GM19395 (cell line): ENCODE measurements around the gene PRKCE.
"Not testable (repeated sequence)": the region's sequence is repeated elsewhere in the genome, so short reads cannot be mapped to it uniquely, and the experiment has no call there.

Source experiments
- ATAC-seq: cut with Tn5 transposase; IDR thresholded peaks from one replicate; pipeline ENCODE4 v1.9.1; 2021; ENCODE audit warnings: mild to moderate bottlenecking, moderate library complexity; ENCODE audit not compliant: unreplicated experiment

The PRKCE gene

DNA sequence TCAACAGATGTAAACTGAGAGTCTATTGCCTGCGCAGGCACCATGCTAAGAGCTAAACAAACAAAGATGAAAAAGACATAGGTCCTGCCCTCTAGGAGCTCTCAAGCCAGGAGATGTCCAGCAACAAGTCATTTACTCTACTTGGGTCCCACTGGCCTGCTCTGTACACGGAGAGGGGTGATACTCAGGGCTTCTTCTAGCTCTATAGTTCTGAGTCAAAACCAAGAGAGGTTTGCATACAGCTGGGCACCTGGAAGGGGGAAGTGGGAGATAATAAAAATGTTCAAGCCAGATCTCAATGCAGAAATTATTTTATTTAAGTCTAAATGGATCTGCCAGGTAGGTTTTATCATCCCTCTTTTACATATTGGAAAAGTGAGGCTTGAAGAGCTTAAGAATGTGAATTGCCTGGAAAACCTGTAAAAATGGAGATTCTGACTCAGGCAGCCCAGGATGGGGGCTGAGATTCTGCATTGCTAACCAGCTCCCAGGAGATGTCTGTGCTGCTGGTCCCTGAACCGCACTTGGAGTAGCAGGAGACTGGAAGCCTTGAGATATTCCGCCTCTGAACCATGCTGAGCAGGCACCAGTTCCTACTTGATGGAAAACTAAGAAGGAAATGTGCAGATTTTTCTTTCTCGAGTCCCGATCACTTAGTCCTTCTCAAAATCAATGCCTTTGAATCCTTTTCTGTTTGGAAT is 201.1 kb downstream of the PRKCE start:
- ATAC-seq, result peak; percentile 71

GRCh38 chr2:45855374-45855773 is 203.9 kb downstream of the PRKCE start:
- no peak for ATAC-seq

- ATAC-seq, result no peak
Observed at GRCh38 chr2:45856391-45857274, 205.2 kb downstream of the PRKCE start.

- ATAC-seq, result no peak
Observed at GRCh38 chr2:45857275-45857609, 205.8 kb downstream of the PRKCE start.

GRCh38 chr2:45857867-45858520 is 206.5 kb downstream of the PRKCE start:
- ATAC-seq, result no peak

- not testable (repeated sequence) for ATAC-seq
Observed at GRCh38 chr2:45858872-45859271, 207.4 kb downstream of the PRKCE start.

DNA sequence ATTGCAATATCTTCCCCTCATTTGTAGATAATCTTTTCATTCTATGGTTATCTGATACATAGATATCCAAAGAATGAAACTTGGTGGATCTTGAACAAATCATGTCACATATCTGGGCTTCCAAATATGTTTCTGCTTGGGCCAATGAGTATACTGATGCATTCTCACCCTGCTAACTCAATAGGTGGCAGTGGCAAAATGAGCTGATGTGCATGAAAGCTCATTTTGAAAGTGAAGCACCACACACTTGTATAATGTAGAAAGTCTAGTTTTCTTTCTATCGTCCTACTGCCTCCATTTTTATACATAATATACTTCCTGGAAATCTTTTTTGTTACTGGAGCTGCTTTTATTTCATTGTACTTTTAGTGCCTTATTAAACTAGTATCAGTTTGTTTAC is 208.2 kb downstream of the PRKCE start:
- no peak for ATAC-seq

GRCh38 chr2:45860136-45861121 is 209.0 kb downstream of the PRKCE start:
- no peak for ATAC-seq

GRCh38 chr2:45862843-45863242 is 211.4 kb downstream of the PRKCE start:
- no peak for ATAC-seq

- no peak for ATAC-seq
Observed at GRCh38 chr2:45864121-45864520, 212.6 kb downstream of the PRKCE start.

GRCh38 chr2:45867349-45867748 is 215.9 kb downstream of the PRKCE start:
- ATAC-seq, result no peak

GRCh38 chr2:45867800-45868199 is 216.3 kb downstream of the PRKCE start:
- no peak for ATAC-seq

DNA sequence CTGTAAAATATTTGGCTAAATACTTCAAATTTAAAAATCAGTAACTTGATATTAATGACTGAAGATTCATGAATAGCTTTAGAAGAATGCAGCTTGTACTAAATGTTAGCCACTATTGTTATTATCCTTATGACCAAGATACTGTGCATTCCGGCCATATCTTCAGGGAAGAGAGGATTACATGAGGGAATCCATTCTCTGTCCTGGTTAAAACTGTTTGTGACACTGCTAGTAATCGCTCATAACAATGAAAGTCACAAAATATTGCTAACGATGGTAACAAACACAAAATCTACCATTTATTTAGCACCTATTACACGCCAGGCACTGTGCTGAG is 217.7 kb downstream of the PRKCE start:
- ATAC-seq, result no peak

GRCh38 chr2:45871025-45871424 is 219.6 kb downstream of the PRKCE start:
- no peak for ATAC-seq

DNA sequence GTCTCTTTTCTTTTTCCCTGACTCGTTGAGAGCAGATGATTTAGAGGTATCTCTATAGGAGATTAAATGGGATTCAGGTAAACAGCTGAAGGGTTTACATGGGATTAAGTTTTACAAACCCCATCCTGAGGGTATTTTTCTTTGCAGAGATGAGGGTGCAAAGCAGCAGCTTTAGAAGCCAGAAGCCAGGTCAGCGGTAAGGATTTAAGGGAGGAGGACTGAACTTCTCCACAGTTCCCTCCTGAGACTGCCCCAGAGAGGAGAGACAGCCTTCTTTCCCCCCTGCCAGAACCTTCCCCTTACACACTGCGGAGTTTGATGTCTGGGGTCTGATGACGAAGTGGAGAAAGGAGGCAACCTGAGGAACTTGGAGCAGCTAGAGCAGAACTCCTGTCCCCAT is 220.1 kb downstream of the PRKCE start:
- ATAC-seq, result no peak

DNA sequence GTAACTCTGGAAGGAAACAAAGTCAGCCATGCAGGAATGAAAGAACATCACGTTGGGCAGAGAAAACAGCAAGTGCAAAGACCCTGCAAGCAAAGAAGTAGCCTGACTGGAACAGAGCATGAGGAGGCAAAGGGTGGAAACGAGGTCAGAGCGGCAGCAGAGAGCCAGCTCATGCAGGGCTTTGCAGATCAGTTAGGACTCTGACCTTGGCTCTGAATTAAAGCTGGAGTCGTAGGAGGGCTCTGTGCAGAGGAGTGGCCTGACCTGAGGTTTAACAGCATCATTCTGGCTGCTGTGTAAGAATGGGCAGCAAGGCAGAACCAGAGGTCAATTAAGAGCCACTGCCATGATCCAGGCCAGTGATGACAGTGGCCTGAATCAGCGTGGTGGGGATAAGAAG is 220.7 kb downstream of the PRKCE start:
- no peak for ATAC-seq

DNA sequence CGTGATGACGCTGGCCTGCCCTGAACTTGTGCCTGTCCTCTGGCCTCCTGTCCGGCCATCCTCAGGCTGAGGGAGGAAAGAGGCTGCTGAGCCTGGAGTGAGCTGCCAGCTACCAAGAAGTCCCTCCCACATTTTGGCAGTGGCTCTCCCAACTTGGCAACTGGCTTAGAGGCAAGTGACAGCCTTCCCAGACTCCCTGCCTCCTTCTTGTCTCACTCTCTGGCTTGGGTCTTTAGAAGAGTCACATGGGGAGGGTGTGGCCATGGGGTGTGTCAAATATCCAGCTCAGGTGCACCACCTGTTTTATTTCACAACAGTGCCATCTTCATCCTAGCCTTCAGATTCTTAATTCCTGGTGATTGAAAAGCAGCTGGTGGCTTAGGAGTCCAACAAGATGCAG is 222.9 kb downstream of the PRKCE start:
- ATAC-seq, result no peak

DNA sequence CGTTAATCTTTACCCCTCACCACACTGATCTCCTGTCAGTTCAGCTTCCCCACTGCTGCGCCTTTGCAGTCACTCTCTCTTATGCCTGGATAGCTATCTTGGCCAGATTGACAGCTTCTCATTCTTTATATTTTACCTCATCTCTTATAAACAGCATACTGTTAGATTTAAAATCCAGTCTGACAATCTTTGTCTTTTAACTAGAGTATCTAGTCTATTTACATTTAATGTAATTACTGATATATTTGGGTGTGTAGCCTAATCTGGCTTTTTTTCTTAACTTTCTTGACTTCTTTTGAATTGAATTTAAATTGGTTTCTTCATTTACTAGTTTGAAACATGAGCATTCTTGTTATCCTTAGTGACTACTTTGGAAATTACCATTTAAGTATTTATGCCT is 225.1 kb downstream of the PRKCE start:
- no peak for ATAC-seq

DNA sequence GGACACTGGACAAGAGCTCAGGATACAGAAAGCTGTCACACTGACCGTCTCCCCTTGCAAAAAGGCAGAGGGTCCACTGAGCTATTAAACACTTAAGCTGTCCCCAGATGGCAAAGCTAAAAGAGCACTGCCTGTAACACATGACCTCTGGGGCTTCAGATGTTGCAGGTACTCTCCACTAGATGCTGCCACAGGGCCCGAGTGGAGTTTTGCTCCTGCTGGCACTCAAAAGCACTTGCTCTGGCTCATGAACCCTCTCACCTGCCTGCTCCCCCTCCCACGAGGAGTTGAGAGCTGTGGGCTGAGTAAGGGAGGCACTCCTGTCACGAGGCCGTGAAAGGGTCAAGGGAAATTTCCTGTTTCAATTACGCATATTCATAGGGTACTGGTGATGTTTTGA is 227.9 kb downstream of the PRKCE start:
- no peak for ATAC-seq

DNA sequence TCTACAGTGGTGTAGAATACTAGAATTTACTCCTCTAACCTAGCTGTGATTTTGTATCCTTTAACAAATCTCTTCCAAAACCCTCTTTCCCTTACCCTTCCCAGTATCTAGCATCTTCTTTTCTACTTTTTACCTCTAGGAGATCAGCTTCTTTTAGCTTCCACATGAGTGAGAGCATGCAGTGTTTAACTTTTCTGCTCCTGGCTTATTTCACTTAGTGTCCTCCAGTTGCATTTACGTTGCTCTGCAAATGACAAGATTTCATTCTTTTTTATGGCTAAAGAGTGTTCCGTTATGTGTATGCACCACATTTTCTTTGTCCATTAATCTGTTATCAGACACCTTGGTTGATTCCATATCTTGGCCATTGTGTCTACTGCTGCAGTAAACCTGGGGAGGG is 228.5 kb downstream of the PRKCE start:
- ATAC-seq, result no peak
